SU-DHL-6 (cell line): Measurements from ENCODE around the gene PRPF8.

ENCODE experiments used
- EZH2phosphoT487 ChIP-seq: fragments of 200-600 bp; sonication (generic), shearing (Covaris generic); conservative IDR thresholded peaks from 2 replicates; pipeline ENCODE4 v1.6.1; 2018; ENCODE audit warnings: mild to moderate bottlenecking, antibody characterized with exemption, low read length, moderate library complexity, mixed read lengths
- TF ChIP-seq, protein P1 (sequence below): fragments of 200-600 bp; sonication (generic); IDR thresholded peaks from one replicate; pipeline ENCODE4 v1.5.1; 2017; ENCODE audit warnings: antibody characterized with exemption, mild to moderate bottlenecking, low read length, moderate library complexity; ENCODE audit not compliant: insufficient read depth, poor library complexity, severe bottlenecking

DNA sequence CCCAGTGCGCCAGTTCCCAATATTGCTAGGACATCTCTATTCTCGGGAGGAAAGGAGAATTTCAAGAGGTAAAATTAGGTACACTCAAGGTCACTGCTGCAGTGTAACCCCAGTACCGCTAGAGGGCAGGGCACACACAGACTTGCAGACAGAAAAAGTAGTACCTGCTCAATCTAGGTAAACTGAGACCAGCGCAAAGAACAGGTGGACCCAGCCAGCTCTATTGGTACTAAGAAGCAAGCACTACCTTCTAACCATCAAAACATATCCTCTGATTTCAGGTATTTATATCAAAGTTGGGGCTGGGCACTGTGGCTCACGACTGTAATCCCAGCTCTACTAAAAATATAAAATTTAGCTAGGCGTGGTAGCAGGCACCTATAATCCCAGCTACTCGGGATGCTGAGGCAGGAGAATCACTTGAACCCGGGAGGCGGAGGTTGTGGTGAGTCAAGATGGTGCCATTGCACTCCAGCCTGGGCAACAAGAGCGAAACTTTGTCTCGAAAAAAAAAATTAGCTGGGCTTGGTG is 36.3 kb upstream of the PRPF8 start:
- TF ChIP-seq, protein P1, sequence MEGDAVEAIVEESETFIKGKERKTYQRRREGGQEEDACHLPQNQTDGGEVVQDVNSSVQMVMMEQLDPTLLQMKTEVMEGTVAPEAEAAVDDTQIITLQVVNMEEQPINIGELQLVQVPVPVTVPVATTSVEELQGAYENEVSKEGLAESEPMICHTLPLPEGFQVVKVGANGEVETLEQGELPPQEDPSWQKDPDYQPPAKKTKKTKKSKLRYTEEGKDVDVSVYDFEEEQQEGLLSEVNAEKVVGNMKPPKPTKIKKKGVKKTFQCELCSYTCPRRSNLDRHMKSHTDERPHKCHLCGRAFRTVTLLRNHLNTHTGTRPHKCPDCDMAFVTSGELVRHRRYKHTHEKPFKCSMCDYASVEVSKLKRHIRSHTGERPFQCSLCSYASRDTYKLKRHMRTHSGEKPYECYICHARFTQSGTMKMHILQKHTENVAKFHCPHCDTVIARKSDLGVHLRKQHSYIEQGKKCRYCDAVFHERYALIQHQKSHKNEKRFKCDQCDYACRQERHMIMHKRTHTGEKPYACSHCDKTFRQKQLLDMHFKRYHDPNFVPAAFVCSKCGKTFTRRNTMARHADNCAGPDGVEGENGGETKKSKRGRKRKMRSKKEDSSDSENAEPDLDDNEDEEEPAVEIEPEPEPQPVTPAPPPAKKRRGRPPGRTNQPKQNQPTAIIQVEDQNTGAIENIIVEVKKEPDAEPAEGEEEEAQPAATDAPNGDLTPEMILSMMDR = peak; percentile 91
- no peak for TF ChIP-seq EZH2phosphoT487
